Measurements from ENCODE around the gene DESI1. TPM values are rescaled to one million over a fixed set of nuclear protein-coding genes. Genes with fewer than 3 reads are reported as not detected.

DESI1 gene
- total RNA-seq = 23.9 and 31.1 TPM in 2 replicates

GRCh38 chr22:41620589-41621098 lies at the start of gene DESI1:
Gene DESI1 (minus strand): TSS chr22:41621043. CDS start chr22:41620839, 204 bp downstream.

GRCh38 chr22:41621099-41621910 lies 462 bp upstream of the DESI1 start, which contains the start of gene XRCC6:
Gene XRCC6 (plus strand): TSS chr22:41621295. CDS start chr22:41622005, 710 bp downstream.

GRCh38 chr22:41589391-41590241 lies 31.2 kb downstream of the DESI1 start, which contains the start of gene PMM1:
Gene PMM1 (minus strand): TSS chr22:41589840. CDS start chr22:41589805, 35 bp downstream.

Other genes starting within 250 kb of the DESI1 start
- gene TEF, start 239.1 kb downstream of the DESI1 start, total RNA-seq = 10.8 and 16.7 TPM in 2 replicates
- 27.1 and 36.6 TPM in 2 replicates for gene TOB2, start 174.2 kb downstream of the DESI1 start, total RNA-seq
- gene PHF5A, start 152.4 kb downstream of the DESI1 start, total RNA-seq = 47.5 and 55.6 TPM in 2 replicates
- 103 and 109 TPM in 2 replicates for gene ACO2, start 151.9 kb downstream of the DESI1 start, total RNA-seq
- gene POLR3H, start 76.6 kb downstream of the DESI1 start, total RNA-seq = 10.5 and 27.7 TPM in 2 replicates
- 2.3 and 2.7 TPM in 2 replicates for gene CSDC2, start 60.0 kb downstream of the DESI1 start, total RNA-seq
- 81.0 and 105 TPM in 2 replicates for gene PMM1, start 31.2 kb downstream of the DESI1 start, total RNA-seq
- 492 and 504 TPM in 2 replicates for gene XRCC6, start 252 bp upstream of the DESI1 start, total RNA-seq
- 139 and 170 TPM in 2 replicates for gene SNU13, start 67.8 kb upstream of the DESI1 start, total RNA-seq
- 4.6 and 8.6 TPM in 2 replicates for gene MEI1, start 78.5 kb upstream of the DESI1 start, total RNA-seq
- gene CCDC134, start 179.6 kb upstream of the DESI1 start, total RNA-seq = 12.8 and 13.3 TPM in 2 replicates
- 72.4 and 74.4 TPM in 2 replicates for gene SREBF2, start 212.1 kb upstream of the DESI1 start, total RNA-seq